Measurements from ENCODE around the gene ANTXR2.
"Not testable (repeated sequence)": the region's sequence is repeated elsewhere in the genome, so short reads cannot be mapped to it uniquely, and the experiment has no call there.

The ANTXR2 gene

DNA sequence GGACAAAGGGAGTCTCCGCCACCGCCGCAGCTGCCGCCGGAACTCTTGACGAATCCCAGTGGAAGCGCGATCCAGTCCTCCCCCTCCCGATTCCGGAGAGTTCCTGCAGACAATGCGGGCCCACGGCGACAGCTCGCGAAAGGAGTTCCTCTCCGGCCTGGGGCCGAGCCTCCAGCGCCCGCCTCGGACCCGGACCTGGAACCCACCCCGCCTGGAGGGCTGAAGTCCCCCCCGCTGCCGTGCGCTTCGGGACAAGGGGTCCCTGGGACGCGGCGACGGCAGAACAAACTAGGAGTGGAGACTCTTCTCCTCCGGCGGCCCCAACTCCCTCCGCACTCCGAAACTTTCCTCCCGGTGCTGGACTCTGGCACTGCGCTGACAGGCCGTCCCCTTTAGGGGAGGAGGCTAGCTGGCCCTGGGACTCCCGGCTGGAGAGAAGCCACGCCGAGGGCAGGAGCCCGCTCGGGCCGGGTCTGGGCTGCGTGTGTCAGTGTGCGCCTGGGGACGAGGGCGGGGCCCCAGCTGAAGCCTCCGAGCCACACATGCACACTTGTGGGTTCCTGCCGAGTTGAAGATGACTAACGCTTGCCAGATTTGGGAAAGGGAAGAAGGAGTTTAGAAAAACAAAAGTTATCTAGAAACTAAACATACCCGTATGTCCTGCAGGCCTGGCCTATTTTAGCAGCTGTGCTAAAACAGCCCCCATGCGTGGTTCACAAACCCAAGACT lies at the start of gene ANTXR2:
Gene ANTXR2 (minus strand): TSS at position 486 of the 729 bp plus-strand sequence. CDS start 669 bp downstream, outside the sequence.
- peak within 1 kb of the TSS; percentile 88 for H3K4me3 ChIP-seq (ENCODE audit: control insufficient read depth, low read depth, low read length)
- TF ChIP-seq, protein P1, sequence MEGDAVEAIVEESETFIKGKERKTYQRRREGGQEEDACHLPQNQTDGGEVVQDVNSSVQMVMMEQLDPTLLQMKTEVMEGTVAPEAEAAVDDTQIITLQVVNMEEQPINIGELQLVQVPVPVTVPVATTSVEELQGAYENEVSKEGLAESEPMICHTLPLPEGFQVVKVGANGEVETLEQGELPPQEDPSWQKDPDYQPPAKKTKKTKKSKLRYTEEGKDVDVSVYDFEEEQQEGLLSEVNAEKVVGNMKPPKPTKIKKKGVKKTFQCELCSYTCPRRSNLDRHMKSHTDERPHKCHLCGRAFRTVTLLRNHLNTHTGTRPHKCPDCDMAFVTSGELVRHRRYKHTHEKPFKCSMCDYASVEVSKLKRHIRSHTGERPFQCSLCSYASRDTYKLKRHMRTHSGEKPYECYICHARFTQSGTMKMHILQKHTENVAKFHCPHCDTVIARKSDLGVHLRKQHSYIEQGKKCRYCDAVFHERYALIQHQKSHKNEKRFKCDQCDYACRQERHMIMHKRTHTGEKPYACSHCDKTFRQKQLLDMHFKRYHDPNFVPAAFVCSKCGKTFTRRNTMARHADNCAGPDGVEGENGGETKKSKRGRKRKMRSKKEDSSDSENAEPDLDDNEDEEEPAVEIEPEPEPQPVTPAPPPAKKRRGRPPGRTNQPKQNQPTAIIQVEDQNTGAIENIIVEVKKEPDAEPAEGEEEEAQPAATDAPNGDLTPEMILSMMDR (conservative IDR thresholded peaks at IDR 0.05; ENCODE audit: control insufficient read depth, insufficient read depth, low read depth, low read length), result no peak
- peak; percentile 98 for DNase-seq (ENCODE audit: low read depth)

DNA sequence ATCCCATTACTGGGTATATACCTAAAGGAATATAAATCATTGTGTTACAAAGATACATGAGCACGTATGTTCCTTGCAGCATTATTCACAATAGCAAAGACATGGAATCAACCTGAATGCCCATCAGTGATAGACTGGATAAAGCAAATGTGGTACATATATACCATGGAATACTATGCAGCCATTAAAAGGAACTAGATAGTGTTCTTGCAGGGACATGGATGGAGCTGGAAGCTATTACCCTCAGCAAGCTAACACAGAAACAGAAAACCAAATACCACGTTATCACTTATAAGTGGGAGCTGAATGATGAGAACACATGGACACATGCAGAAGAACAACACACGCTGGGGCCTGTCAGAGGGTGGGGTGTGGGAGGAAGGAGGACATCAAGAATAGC lies 48.8 kb upstream of the ANTXR2 start:
- DNase-seq (ENCODE audit: low read depth); H3K4me3 ChIP-seq (ENCODE audit: control insufficient read depth, low read depth, low read length): not testable (repeated sequence)

DNA sequence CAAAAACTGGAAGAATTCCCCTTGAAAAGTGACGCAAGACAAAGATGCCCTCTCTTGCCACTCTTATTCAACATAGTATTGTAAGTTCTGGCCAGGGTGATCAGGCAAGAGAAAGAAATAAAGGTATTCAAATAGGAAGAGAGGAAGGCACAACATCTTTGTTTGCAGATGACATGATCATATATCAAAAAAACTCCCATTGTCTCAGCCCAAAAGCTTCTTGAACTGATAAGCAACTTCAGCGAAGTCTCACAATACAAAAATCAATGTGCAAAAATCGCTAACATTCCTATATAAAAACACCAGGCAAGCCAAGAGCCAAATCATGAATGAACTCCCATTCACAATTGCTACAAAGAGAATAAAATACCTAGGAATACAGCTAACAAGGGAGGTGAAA lies 46.6 kb upstream of the ANTXR2 start:
- DNase-seq (ENCODE audit: low read depth); H3K4me3 ChIP-seq (ENCODE audit: control insufficient read depth, low read depth, low read length): not testable (repeated sequence)

DNA sequence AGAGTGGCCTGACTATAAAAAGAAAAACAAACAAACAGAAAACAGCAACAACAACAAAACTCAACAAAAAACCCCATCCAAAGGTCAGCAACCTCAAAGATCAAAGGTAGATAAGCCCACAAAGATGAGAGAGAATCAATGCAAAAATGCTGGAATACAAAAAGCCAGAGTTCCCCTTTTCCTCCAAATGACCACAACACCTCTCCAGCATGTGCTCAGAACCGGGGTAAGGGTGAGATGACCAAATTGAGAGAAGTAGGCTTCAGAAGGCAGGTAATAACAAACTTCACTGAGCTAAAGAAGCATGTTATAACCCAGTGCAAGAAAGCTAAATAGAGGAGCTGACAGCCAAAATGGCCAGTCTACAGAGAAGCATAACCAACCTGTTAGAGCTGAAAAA lies 43.5 kb upstream of the ANTXR2 start:
- no peak for DNase-seq (ENCODE audit: low read depth)
- TF ChIP-seq, protein P1 (conservative IDR thresholded peaks at IDR 0.05; ENCODE audit: control insufficient read depth, insufficient read depth, low read depth, low read length), result no peak

DNA sequence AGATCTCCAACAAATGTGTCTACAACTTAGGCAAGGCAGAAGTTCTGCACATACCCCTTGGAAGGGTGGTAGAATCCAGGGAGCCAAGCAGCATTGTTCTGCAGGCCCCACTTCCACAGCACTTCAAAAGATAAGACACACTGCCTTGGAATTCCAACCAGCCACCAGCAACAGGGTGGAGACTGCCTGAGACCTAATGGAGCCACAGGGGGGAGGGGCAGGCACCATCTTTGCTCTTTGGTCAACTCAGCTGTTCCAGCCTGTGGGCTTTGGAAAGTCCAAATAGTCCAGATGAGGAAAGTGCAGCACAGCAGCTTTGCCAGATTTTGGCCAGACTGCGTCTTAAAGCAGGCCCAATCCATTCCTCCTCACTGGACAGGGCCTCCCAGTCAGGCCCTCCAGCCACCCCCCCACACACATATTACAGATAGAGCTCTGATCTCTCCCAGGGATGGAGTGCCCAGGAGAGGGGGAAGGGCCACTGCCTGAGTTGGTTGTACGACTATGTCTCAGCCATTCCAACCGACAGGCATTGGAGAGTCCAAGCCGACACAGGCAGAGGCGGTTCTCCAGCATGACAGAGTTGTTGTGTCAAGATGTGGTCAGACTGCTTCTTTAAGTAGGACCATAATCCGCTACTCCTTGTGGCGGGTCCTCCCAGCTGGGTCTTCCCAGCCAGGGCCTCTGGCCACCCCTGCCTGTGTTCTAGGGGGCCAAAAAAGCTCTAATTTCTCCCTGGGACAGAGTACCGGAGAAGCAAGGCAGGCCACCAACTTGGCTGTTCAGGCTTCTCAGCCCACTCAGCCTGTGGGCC lies 42.5 kb upstream of the ANTXR2 start:
- TF ChIP-seq, protein P1 (conservative IDR thresholded peaks at IDR 0.05; ENCODE audit: control insufficient read depth, insufficient read depth, low read depth, low read length), result no peak
- H3K4me3 ChIP-seq (ENCODE audit: control insufficient read depth, low read depth, low read length), result no peak overlapping the region
- DNase-seq (ENCODE audit: low read depth), result no peak

More for the DNA sequence above, 43.5 kb upstream of the ANTXR2 start:
- H3K4me3 ChIP-seq (ENCODE audit: control insufficient read depth, low read depth, low read length), result no peak overlapping the region

DNA sequence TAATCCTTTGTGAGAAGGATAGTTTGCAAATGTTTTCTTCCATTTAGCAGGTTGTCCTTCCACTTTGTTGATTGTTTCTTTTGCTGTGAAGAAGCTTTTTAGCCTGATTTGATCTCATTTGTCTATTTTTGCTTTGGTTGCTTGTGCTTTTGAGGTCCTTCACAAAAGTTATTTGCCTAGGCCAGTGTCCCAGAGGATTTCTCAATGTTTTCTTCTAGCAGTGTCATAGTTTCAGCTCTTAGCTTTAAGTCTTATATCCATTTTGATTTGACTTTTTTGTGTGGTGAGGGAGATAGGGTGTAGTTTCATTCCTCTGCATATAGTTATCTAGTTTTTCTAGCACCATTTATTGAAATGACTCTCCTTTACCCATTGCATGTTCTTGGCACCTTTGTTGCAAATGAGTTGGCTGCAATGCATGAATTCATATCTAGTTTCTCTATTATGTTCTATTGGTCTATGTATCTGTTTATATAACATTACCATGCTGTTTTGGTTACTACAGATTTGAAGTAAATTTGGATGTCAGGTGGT lies 41.8 kb upstream of the ANTXR2 start:
- H3K4me3 ChIP-seq (ENCODE audit: control insufficient read depth, low read depth, low read length), result no peak overlapping the region
- TF ChIP-seq, protein P1 (conservative IDR thresholded peaks at IDR 0.05; ENCODE audit: control insufficient read depth, insufficient read depth, low read depth, low read length), result no peak
- DNase-seq (ENCODE audit: low read depth), result no peak

DNA sequence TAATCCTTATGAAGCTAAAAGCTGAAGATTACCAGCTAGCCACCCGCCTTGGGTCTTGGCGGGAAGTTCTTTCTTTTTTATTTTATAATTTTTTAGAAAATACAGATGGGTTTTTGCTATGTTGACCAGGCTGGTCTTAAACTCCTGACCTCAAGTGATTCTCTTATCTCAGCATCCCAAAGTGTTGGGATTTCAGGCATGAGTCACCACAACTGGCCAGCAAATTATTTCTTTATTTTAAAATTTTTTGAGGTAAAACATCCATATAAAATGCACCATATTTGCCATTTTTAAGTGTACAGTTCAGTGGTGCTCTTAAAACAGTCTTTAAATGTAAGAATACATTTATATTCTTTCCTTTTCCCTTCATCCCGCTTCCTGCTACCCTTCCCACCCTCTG lies 40.6 kb upstream of the ANTXR2 start:
- no peak for DNase-seq (ENCODE audit: low read depth)
- no peak overlapping the region for H3K4me3 ChIP-seq (ENCODE audit: control insufficient read depth, low read depth, low read length)
- TF ChIP-seq, protein P1 (conservative IDR thresholded peaks at IDR 0.05; ENCODE audit: control insufficient read depth, insufficient read depth, low read depth, low read length), result no peak

All from fibroblast of mammary gland (primary cell).